Gastrocnemius medialis (tissue), 4 donors: ENCODE results near the gene S1PR3. TPM values are rescaled to one million over a fixed set of nuclear protein-coding genes. Genes with fewer than 3 reads are reported as not detected.

ENCODE experiments used
- ATAC-seq, 2 donors: fragments of 150-250 bp; one replicate each; pipeline ENCODE4 v1.9.1; 2016
- DNase-seq, 2 donors: peaks; one replicate each; pipeline ENCODE4 v3.0.0-alpha.2; 2019
- H3K27ac ChIP-seq, 4 donors: fragments of 200-600 bp; sonication (generic); 1 replicate in 1 of 4; 2 replicates in 3 of 4; pipeline ENCODE4 v1.5.1; 2016 to 2018; ENCODE audit warnings: mild to moderate bottlenecking in 2 of 4, moderate library complexity in 1 of 4
- H3K27me3 ChIP-seq, 3 donors: fragments of 200-600 bp; sonication (generic) in 2 of 3; 1 replicate in 1 of 3; 2 replicates in 2 of 3; pipeline versions ENCODE4 v1.5.1 to v1.6.0; 2016 to 2019; ENCODE audit warnings: mild to moderate bottlenecking in 1 of 3, moderate library complexity in 1 of 3
- H3K36me3 ChIP-seq, 2 donors: fragments of 200-600 bp; sonication (generic) in 1 of 2; one replicate each; pipeline ENCODE4 v1.5.1; 2017 to 2018
- H3K4me1 ChIP-seq, 2 donors: fragments of 200-600 bp; sonication (generic) in 1 of 2; one replicate each; pipeline ENCODE4 v1.5.1; 2016 to 2017; ENCODE audit warnings: mild to moderate bottlenecking in 2 of 2
- H3K4me3 ChIP-seq, 4 donors: fragments of 200-600 bp; sonication (generic) in 3 of 4; 1 replicate in 1 of 4; 2 replicates in 3 of 4; pipeline ENCODE4 v1.5.1; 2016 to 2019; ENCODE audit warnings: mild to moderate bottlenecking in 2 of 4
- H3K9me3 ChIP-seq, 3 donors: fragments of 200-600 bp; sonication (generic) in 2 of 3; 1 replicate in 1 of 3; 2 replicates in 2 of 3; pipeline ENCODE4 v1.5.1; 2016 to 2019
- CTCF ChIP-seq, 5 experiments: fragments of 450-650 bp in 3 of 5; fragments of 200-600 bp in 2 of 5; sonication (generic) in 2 of 5; IDR thresholded peaks in 4 of 5; conservative IDR thresholded peaks in 1 of 5; 1 replicate in 4 of 5; 2 replicates in 1 of 5; pipeline ENCODE4 v1.5.1; 2016 to 2019; ENCODE audit warnings: antibody characterized with exemption in 5 of 5, mild to moderate bottlenecking in 3 of 5, moderate library complexity in 3 of 5
- POLR2A ChIP-seq, 2 donors: fragments of 450-650 bp; IDR thresholded peaks; one replicate each; pipeline ENCODE4 v1.6.1; 2017; ENCODE audit warnings: antibody characterized with exemption in 2 of 2, mild to moderate bottlenecking in 2 of 2, moderate library complexity in 2 of 2
- in situ Hi-C, 4 donors: fragments of 200-750 bp; cut with MboI; loops; one replicate each; pipeline versions ENCODE4 v1.15.0 to v1.8.0; 2017; ENCODE audit warnings: low sequenced_read_pairs in 4 of 4
- intact Hi-C: fragments of 100-400 bp; cut with DNase I; formaldehyde crosslinking; loops from one replicate; pipeline ENCODE4 v1.15.1; 2023; ENCODE audit warnings: low total_unique reads
- total RNA-seq, 4 donors: library from RNA; depleted of rRNA; stranded (reverse); fragments of >200 nt; gene quantifications; one replicate each; pipeline versions ENCODE4 v1.1.0 to v1.2.3, GENCODE V29; 2016

S1PR3 gene
- total RNA-seq, 4 donors from 2014 or later, result 3.3 to 13.4 (median 5.7) TPM

DNA sequence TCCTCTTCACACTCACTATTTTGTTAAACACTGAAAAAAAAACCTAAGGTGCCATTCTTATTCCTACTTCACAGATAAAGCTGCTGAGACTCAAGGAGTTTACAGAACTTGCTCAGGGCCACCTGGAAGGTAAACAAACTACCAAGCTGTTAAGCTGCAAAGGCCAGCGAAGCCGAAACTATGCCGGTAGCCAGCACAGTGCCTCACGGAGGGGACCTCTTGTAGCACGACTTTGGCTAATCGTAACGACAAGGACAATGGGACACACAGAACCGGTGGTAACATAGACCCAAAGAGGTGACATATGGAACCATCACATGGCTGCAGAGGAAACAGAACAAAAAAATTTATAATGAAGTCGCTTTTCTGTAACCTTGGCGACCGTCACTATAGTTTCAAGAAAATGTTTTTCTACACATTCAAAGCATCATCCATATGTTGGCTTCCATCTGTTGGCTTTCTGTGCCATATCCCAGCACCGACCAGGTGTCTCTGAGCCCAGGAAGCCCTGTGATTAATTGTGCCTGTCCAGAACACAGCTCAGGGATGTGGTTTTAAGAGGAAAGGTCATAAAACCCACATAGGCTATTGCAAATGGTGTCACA is 60.3 kb downstream of the S1PR3 start:
- intact Hi-C loops (no loop called here), in situ Hi-C loops (no loop called here)
- H3K4me1 ChIP-seq, result no peaks in the 10 kb centered on the region
- no peaks in the 10 kb centered on the region for H3K9me3 ChIP-seq
- no peaks in the 10 kb centered on the region for H3K27me3 ChIP-seq
- ATAC-seq (no peak), DNase-seq (no peak)
- H3K36me3 ChIP-seq, result no peaks in the 10 kb centered on the region
- TF ChIP-seq CTCF (IDR thresholded peaks at IDR 0.05 in 4 of 5, conservative IDR thresholded peaks at IDR 0.05 in 1 of 5), result no peak
- no peak for TF ChIP-seq POLR2A (IDR thresholded peaks at IDR 0.05)
- no peak overlapping the region for H3K27ac ChIP-seq
- H3K4me3 ChIP-seq, result no peak overlapping the region

- Histone ChIP-seq H3K27me3 (no peaks in the 10 kb centered on the region), H3K4me3 (no peak overlapping the region), H3K4me1 (no peaks in the 10 kb centered on the region), H3K27ac (no peak overlapping the region), H3K9me3 (no peaks in the 10 kb centered on the region), H3K36me3 (no peaks in the 10 kb centered on the region)
- in situ Hi-C loops (no loop called here), intact Hi-C loops (no loop called here)
- no peak for DNase-seq
- ATAC-seq, result no peak
- TF ChIP-seq POLR2A (IDR thresholded peaks at IDR 0.05) (no peak), CTCF (IDR thresholded peaks at IDR 0.05 in 4 of 5, conservative IDR thresholded peaks at IDR 0.05 in 1 of 5) (no peak)
Observed at GRCh38 chr9:89052470-89053097, 61.3 kb downstream of the S1PR3 start.

DNA sequence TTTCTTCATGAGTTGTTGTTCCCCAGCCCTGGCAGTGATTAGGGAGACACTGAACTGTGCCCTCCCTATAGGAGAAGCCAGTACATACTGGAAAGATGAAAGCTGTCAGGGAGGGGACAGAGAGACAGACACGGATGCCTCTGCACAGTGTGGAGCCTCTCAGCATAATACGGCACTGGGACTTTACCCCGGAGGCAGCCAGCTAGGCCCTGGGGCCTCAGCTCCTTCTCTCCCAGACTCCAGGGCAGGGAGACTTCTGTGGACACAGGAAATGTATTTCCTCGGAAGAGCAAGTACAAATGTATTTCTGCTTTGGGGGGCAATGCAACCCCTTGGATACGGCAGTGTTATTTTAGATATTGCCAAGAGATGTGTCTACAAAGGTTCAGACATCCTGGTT is 62.0 kb downstream of the S1PR3 start:
- Histone ChIP-seq H3K36me3 (no peaks in the 10 kb centered on the region), H3K9me3 (no peaks in the 10 kb centered on the region), H3K4me3 (no peak overlapping the region), H3K27ac (no peak overlapping the region), H3K4me1 (no peaks in the 10 kb centered on the region), H3K27me3 (no peaks in the 10 kb centered on the region)
- DNase-seq (no peak), ATAC-seq (no peak)
- intact Hi-C loops, result no loop called here
- no peak for TF ChIP-seq POLR2A (IDR thresholded peaks at IDR 0.05)
- no peak for TF ChIP-seq CTCF (IDR thresholded peaks at IDR 0.05 in 4 of 5, conservative IDR thresholded peaks at IDR 0.05 in 1 of 5)
- in situ Hi-C loops, result no loop called here

Other genes starting within 250 kb of the S1PR3 start
- gene SHC3, start 187.3 kb downstream of the S1PR3 start, total RNA-seq, result under 1 TPM in 3 of 4 donors, not detected in 1; 0.09 to 0.29 (median 0.15) TPM